Astrocyte (in vitro differentiated cells and primary cell): ENCODE data around the gene USP25.

Experiments used
- CTCF ChIP-seq: IDR thresholded peaks from 2 replicates; pipeline ENCODE4 v1.5.1; 2011; ENCODE audit warnings: low read depth, mild to moderate bottlenecking, inconsistent platforms, low read length, moderate library complexity; ENCODE audit not compliant: insufficient read depth
- EZH2 ChIP-seq: IDR thresholded peaks from 2 replicates; pipeline ENCODE4 v1.6.1; 2012; ENCODE audit warnings: mild to moderate bottlenecking, low read length, inconsistent platforms; ENCODE audit not compliant: insufficient read depth

DNA sequence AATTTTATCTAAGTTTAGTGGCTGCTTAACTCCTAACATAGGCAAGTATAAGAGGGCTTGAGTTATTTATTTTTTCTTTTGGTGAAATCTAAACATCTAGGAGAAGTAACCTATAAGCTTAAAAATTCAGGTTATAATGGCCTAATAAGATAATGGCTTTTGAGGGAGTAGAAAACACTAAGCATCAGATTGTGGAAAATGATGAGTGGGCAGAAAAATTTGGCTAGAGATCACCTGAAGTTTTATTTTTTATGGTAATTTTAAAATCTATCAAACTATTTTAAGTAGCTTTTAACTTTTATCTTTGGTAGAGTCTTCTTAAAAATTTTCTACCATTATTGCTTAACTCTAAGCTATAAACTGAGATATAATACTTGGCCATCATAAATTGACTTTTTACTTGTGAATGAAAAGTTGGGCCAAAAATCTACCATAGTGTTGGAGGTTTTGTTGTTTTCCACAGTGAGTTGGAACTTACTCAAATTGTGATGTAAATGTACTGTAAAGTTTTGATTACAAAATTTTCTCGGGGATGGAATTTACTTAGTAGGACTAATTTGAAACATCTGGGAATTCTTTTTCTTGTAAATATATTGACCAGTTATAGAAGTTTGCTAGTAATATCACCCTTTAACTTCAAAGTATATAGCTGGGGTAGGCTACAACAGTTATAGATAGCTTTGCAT, 63.9 kb downstream of the USP25 start:
- TF ChIP-seq CTCF (no peak), EZH2 (no peak)
